ENCODE measurements around the gene SYNGR3. TPM values are rescaled to one million over a fixed set of nuclear protein-coding genes. Genes with fewer than 3 reads are reported as not detected.

SYNGR3 gene
- total RNA-seq, 1 experiment from 2014 or later, result 4.0 TPM

DNA sequence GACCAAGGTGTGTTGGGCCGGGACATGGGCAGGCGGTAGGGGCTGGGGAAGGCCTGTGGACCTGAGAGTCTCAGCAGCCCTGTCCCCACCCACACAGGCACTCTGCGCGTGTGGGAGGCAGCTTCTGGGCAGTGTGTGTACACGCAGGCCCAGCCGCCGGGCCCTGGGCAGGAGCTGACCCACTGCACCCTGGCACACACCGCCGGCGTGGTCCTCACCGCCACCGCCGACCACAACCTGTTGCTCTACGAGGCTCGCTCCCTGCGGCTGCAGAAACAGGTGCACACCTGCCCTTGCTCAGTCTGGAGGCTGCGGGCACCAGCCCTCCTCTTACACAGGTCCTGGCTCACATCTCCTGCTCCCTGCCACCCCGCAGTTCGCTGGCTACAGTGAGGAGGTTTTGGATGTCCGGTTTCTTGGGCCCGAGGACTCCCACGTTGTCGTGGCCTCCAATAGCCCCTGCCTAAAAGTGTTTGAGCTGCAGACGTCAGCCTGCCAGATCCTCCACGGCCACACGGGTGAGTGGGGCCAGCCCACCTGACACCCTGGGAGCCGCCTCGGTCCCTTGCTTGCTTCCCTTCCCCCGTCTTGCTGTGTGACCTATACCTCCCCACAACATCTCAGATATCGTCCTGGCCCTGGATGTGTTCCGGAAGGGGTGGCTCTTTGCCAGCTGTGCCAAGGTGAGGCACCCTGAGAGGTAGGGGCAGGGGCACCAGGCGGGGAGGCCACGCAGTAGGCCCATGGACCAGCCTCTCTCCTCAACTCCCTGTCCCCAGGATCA, 14.1 kb upstream of the SYNGR3 start:
- no peak for DNase-seq (ENCODE audit: extremely low read depth, low read depth)

- no peak for DNase-seq (ENCODE audit: extremely low read depth, low read depth)
Observed at GRCh38 chr16:1976216-1976520, 13.6 kb upstream of the SYNGR3 start.

- no peak for DNase-seq (ENCODE audit: extremely low read depth, low read depth)
Observed at GRCh38 chr16:1976951-1977874, 12.6 kb upstream of the SYNGR3 start.

DNA sequence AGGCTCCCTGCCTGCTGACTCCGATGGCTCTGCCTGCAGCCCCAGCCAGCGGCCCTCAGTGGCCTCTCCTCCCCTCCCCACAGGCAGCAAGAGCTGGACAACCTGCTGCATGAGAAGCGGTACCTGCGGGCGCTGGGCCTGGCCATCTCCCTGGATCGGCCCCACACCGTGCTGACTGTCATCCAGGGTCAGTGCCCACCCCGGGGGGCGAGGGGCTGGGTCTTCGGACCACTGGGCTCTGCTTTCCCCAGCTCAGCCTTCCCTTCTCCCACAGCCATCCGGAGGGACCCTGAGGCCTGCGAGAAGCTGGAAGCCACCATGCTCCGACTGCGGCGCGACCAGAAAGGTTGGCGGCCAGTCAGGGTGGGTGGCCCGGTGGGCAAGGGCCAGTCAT, 11.9 kb upstream of the SYNGR3 start:
- no peak for DNase-seq (ENCODE audit: extremely low read depth, low read depth)

- no peak for DNase-seq (ENCODE audit: extremely low read depth, low read depth)
Observed at GRCh38 chr16:1978476-1979120, 11.2 kb upstream of the SYNGR3 start.

GRCh38 chr16:1979271-1980029, 10.3 kb upstream of the SYNGR3 start:
- no peak for DNase-seq (ENCODE audit: extremely low read depth, low read depth)

GRCh38 chr16:1980030-1980769, 9.6 kb upstream of the SYNGR3 start:
- no peak for DNase-seq (ENCODE audit: extremely low read depth, low read depth)

GRCh38 chr16:1980770-1981087, 9.0 kb upstream of the SYNGR3 start:
- no peak for DNase-seq (ENCODE audit: extremely low read depth, low read depth)

GRCh38 chr16:1981398-1981836, 8.4 kb upstream of the SYNGR3 start, which contains the start of gene NOXO1:
TSS of gene NOXO1 (minus strand) at chr16:1981469. CDS start at chr16:1981179, 290 bp downstream.
- DNase-seq (ENCODE audit: extremely low read depth, low read depth), result no peak

DNA sequence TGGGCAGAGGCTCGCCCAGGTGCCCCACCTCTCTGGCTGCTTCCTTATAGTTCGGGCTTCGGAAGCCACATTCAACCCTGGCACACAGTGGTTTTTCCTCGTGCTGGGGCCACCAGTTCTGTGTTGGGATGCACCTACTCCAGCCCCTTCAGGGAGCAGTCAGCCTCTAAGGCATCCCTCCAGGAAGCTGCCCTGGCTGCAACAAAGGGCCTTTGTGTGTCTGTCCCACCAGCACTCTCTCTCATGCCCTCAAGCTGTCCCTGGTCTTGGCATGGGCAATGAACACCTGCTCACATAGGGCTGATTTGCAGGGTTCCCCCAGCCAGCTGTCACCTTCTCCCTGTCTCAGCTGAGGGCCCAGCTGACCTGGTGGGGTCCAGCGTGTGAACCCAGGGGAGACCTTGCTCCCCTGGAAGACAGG, 7.7 kb upstream of the SYNGR3 start:
- DNase-seq (ENCODE audit: extremely low read depth, low read depth), result no peak

- no peak for DNase-seq (ENCODE audit: extremely low read depth, low read depth)
Observed at GRCh38 chr16:1982991-1983543, 6.7 kb upstream of the SYNGR3 start.

DNA sequence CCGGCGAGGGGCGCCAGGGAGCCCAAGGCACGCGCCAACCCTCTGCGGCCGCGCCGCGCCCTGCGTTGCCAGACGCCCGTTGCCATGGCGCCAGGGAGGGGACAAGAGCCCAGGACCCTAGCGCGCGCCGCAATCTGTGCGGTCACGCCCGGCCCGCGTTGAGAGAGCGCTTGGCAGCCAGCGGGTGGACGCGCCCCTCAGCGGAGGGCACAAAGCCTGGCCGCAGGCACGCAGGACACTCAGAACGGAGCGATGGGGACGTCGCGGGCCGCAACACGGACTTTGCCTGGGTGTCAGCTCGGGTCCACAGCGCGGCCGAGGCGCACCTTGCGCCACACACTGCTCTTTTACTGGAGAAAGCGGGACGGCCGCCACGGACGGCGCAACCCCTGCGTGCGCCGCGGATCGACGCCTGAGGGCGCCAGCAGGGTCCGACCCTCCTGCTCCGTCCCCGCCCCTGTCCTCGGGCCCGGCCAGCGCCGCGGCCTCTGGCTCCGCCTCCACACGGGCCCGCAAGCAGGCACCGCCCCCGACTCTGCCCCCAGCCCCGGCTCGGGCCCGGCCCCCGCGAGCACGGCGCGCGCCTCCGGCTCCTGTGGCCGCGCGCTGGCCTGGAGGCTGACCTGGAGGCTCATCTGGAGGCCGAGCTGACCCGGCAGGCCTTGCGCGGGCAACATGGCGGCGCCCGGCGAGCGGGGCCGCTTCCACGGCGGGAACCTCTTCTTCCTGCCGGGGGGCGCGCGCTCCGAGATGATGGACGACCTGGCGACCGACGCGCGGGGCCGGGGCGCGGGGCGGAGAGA, 6.0 kb upstream of the SYNGR3 start, which contains the start of gene GFER:
Gene GFER, plus strand, starts transcription at position 650 of the 803 bp plus-strand sequence. Its CDS starts 26 bp downstream, at position 676.
- DNase-seq (ENCODE audit: extremely low read depth, low read depth), result peak; percentile 91

DNA sequence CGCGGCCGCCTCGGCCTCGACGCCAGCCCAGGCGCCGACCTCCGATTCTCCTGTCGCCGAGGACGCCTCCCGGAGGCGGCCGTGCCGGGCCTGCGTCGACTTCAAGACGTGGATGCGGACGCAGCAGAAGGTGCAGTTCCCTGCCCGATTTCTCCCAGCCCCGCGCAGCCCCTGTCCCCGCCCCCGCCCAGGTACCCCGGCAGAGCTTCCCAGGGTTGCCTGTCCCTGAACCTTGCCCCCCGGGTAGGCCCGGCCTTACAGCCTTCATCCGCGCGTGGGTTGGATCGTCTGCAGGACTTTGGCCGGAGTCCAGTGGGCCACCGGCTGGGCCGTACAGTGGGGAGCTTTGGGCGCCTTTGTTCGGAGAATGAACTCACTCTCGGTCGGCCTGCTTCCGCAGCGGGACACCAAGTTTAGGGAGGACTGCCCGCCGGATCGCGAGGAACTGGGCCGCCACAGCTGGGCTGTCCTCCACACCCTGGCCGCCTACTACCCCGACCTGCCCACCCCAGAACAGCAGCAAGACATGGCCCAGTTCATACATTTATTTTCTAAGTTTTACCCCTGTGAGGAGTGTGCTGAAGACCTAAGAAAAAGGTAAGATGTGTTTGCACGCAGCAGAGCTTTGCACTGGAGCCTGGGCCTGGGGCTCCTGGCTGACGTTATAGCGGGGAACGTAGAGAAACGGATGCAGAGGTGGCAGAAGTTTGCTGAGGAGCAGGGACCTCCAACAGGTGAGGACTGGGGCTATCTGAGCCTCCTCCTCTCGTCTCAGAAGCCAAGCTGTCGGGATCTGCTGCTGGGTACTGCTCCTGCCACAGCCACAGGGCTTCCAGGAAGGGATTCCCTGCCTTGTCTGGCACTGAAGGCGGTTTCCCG, 5.2 kb upstream of the SYNGR3 start:
- no peak for DNase-seq (ENCODE audit: extremely low read depth, low read depth)

DNA sequence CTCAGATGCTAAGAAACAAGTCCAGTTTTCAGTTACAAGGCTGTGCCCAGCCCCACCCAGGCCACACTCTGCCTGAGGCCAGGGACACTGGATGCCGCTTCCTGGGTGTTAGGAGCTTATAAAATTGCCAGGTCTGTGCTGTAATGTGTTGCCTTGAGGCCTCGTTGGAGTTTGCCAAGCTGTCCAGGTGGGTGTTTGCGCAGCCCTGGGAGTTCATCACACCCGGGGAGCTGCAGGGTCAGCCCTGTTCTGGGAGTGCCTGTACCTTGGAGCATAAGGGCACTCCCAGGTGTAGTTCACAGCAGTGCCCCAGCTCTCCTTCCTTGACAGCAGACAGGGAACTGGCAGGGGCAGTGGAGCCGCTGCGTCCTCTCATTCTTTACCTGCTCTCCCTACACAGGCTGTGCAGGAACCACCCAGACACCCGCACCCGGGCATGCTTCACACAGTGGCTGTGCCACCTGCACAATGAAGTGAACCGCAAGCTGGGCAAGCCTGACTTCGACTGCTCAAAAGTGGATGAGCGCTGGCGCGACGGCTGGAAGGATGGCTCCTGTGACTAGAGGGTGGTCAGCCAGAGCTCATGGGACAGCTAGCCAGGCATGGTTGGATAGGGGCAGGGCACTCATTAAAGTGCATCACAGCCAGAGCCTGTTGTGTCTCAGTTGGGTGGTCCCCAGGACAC, 4.2 kb upstream of the SYNGR3 start:
- DNase-seq (ENCODE audit: extremely low read depth, low read depth), result no peak

GRCh38 chr16:1987198-1987597, 2.6 kb upstream of the SYNGR3 start:
- no peak for DNase-seq (ENCODE audit: extremely low read depth, low read depth)

- DNase-seq (ENCODE audit: extremely low read depth, low read depth), result no peak
Observed at GRCh38 chr16:1990101-1990350, 256 bp downstream of the SYNGR3 start.

- no peak for DNase-seq (ENCODE audit: extremely low read depth, low read depth)
Observed at GRCh38 chr16:1990351-1991134, 773 bp downstream of the SYNGR3 start.
